Nephron progenitor cell (in vitro differentiated cells): ENCODE measurements around the gene SPO11.
A peak's percentile ranks its signal among the peaks of the same experiment; 100 is the strongest.

Source experiments
- DNase-seq: peaks from one replicate; pipeline ENCODE4 v3.0.0; 2021
- H3K27ac Mint-ChIP-seq: 2 replicates; pipeline ENCODE4 v1.8.0; 2021; ENCODE audit warnings: mild to moderate bottlenecking, moderate library complexity, mixed read lengths
- H3K27me3 Mint-ChIP-seq: 2 replicates; pipeline ENCODE4 v1.8.0; 2021; ENCODE audit warnings: mild to moderate bottlenecking, low read depth, mixed read lengths; ENCODE audit not compliant: poor library complexity
- H3K36me3 Mint-ChIP-seq: 2 replicates; pipeline ENCODE4 v1.8.0; 2021; ENCODE audit warnings: low read depth, mixed read lengths
- H3K4me1 Mint-ChIP-seq: 2 replicates; pipeline ENCODE4 v1.8.0; 2021; ENCODE audit warnings: mixed read lengths
- H3K4me3 Mint-ChIP-seq: 2 replicates; pipeline ENCODE4 v1.8.0; 2021; ENCODE audit warnings: mild to moderate bottlenecking, moderate library complexity, mixed read lengths
- H3K9me3 Mint-ChIP-seq: 2 replicates; pipeline ENCODE4 v1.8.0; 2021; ENCODE audit warnings: mild to moderate bottlenecking, moderate library complexity, mixed read lengths
- TF ChIP-seq, protein P1 (sequence below): fragments of 200-600 bp; sonication (generic); IDR thresholded peaks from 2 replicates; pipeline ENCODE4 v1.5.0; 2021; ENCODE audit warnings: antibody characterized with exemption

Gene SPO11

DNA sequence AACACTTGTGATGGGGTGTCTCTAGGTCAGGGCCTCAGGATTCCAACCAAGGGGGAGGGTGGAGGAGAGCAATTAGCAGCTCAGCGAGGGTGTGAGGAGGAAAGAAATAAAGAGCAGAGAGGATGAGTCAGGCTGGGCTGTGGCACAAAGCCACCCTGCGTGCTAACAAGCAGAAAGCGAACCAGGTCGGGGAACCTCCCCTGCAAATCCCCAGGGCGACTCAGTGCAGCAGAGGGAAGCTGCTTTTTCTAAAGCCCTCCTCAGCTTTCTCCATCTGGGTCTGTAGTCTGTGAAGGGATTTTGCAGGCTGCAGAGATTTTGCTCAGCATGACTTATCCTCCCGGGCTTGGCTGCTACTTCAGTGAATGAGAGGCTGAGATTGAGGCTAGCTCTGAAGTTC is 6.6 kb upstream of the SPO11 start:
- peak overlapping the region; percentile 60 for H3K27ac Mint-ChIP-seq
- H3K36me3 Mint-ChIP-seq: no peaks in the 10 kb centered on the region
- peaks cover 16% of the 10 kb centered on the region for H3K27me3 Mint-ChIP-seq
- TF ChIP-seq, protein P1, sequence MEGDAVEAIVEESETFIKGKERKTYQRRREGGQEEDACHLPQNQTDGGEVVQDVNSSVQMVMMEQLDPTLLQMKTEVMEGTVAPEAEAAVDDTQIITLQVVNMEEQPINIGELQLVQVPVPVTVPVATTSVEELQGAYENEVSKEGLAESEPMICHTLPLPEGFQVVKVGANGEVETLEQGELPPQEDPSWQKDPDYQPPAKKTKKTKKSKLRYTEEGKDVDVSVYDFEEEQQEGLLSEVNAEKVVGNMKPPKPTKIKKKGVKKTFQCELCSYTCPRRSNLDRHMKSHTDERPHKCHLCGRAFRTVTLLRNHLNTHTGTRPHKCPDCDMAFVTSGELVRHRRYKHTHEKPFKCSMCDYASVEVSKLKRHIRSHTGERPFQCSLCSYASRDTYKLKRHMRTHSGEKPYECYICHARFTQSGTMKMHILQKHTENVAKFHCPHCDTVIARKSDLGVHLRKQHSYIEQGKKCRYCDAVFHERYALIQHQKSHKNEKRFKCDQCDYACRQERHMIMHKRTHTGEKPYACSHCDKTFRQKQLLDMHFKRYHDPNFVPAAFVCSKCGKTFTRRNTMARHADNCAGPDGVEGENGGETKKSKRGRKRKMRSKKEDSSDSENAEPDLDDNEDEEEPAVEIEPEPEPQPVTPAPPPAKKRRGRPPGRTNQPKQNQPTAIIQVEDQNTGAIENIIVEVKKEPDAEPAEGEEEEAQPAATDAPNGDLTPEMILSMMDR: no peak
- H3K9me3 Mint-ChIP-seq: no peaks in the 10 kb centered on the region
- peak overlapping the region; percentile 65 for H3K4me3 Mint-ChIP-seq
- DNase-seq: peak; percentile 20
- peaks cover 54% of the 10 kb centered on the region for H3K4me1 Mint-ChIP-seq

DNA sequence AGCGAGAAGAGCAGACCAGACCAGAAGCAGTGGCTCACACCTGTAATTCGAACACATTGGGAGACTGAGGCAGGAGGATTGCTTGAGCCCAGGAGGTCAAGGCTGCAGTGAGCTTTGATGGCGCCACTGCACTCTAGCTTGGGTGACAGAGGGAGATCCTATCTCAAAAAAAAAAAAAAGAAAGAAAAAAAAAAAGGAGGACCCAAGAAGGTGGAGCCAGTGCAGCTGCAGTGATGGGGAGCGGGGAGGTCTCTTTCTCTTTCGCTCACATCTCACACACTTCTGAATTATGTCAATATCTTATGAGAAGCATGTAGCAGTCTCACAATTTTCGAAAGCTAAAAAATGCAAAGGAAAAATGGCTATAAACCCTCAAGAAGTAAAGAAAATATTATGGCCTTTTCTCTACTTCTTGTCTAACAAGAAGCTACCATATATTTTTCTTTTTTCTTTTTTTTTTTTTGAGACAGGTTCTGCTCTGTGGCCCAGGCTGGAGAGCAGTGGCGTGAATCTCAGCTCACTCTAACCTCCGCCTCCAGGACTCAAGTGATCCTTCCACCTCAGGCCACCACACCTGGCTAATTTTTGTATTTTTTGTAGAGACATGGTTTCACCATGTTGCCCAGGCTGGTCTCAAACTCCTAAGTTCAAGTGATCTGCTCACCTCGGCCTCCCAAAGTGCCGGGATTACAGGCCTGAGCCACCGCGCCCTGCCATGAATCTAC is 3.8 kb upstream of the SPO11 start:
- H3K36me3 Mint-ChIP-seq: no peaks in the 10 kb centered on the region
- no peak overlapping the region for H3K4me3 Mint-ChIP-seq
- H3K9me3 Mint-ChIP-seq: no peaks in the 10 kb centered on the region
- H3K4me1 Mint-ChIP-seq: peaks cover 48% of the 10 kb centered on the region
- TF ChIP-seq, protein P1: no peak
- H3K27ac Mint-ChIP-seq: no peak overlapping the region
- H3K27me3 Mint-ChIP-seq: peaks cover 13% of the 10 kb centered on the region
- no peak for DNase-seq

DNA sequence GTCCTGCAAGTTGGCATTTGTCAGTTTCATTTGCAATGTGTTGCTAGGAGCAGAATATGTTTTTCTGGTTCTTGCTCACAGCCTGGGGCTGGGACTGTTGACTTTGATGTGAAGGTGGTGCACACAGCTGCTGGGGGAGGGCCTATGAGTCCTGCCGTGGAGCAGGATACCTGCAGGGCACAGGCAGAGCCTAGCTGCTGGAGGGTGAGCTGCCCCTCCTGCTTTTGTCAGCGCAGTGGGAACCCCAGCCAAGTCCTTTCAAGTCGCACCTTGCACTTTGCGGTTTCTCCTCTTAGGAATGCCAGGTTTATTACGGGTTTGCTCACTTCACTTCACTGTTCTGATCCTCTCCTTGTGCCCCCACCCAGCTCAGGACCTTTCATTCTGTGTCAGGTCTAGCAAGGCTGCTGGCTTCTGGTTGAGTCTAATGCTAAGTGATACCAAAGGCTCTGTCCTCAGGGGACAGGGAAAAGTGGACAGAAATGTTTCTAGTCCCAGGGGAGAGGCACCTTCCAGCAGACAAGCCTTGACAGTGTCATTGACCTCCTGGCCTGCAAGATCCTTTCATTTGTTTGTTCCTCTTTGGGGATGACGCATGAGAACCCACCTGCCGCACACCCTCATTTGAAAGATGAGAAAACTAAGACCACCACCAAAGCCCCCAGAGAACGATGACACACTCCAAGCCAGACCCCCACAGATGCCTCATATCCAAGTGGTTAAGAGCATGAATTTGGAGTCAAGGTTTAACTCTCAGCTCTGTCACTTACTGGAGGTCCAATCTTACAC is 2.7 kb upstream of the SPO11 start:
- H3K27ac Mint-ChIP-seq: no peak overlapping the region
- no peaks in the 10 kb centered on the region for H3K36me3 Mint-ChIP-seq
- no peaks in the 10 kb centered on the region for H3K9me3 Mint-ChIP-seq
- no peak for DNase-seq
- H3K4me1 Mint-ChIP-seq: peaks cover 48% of the 10 kb centered on the region
- H3K4me3 Mint-ChIP-seq: no peak overlapping the region
- TF ChIP-seq, protein P1: no peak
- H3K27me3 Mint-ChIP-seq: peaks cover 13% of the 10 kb centered on the region

DNA sequence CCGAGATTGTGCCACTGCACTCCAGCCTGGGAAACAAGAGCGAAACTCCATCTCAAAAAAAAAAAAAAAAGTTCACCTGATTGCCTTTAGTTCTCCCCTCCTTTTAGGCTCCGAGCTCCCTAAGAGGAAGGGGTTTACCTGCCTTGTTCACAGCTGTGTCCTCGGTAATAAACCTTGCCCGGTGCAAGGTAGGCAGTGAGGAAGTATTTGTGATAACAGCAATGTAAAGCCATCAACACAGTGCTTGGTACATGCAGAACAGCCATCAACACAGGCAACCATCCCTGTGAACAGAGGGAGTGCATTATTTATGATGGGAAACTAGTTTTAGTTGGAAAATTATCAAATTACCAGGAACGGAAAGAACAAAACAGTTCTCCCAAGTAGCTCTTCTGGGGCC is 1.8 kb upstream of the SPO11 start:
- no peak for DNase-seq
- Mint-ChIP-seq H3K4me1 (peaks cover 44% of the 10 kb centered on the region), H3K27me3 (peaks cover 13% of the 10 kb centered on the region), H3K9me3 (no peaks in the 10 kb centered on the region), H3K4me3 (no peak overlapping the region), H3K36me3 (no peaks in the 10 kb centered on the region), H3K27ac (no peak overlapping the region)
- TF ChIP-seq, protein P1: no peak

DNA sequence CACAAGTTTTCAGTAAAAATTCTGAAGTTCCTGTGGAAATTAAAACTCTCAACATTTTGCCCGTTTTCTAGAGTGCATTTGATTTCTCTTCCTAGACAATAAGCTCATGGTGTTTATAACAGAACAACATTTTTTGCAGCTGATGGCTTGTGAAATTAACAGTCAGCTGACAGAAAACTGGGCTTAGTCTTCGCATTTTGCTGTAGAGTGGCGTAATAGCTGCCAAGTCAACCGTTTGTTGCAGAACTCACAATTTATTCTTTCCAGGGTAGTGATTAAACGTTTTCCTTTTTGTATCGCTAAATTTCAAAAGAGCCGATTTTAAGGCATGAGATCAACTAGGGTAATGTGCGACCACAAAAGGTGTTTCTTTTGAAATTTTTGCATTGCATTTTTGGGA is 1.4 kb downstream of the SPO11 start:
- H3K4me1 Mint-ChIP-seq: peaks cover 22% of the 10 kb centered on the region
- H3K27me3 Mint-ChIP-seq: peaks cover 13% of the 10 kb centered on the region
- H3K27ac Mint-ChIP-seq: no peak overlapping the region
- H3K36me3 Mint-ChIP-seq: no peaks in the 10 kb centered on the region
- no peak overlapping the region for H3K4me3 Mint-ChIP-seq
- H3K9me3 Mint-ChIP-seq: no peaks in the 10 kb centered on the region
- TF ChIP-seq, protein P1: no peak
- DNase-seq: no peak
